ENCODE measurements around the gene STARD3. TPM values are rescaled to one million over a fixed set of nuclear protein-coding genes. Genes with fewer than 3 reads are reported as not detected.
A peak's percentile ranks its signal among the peaks of the same experiment; 100 is the strongest.

STARD3 gene
- total and polyA plus RNA-seq, 3 experiments from 2014 or later = 44.5 to 74.1 (median 71.4) TPM

- POLR2A ChIA-PET = no interaction called here
- Mint-ChIP-seq H3K36me3 (no peaks in the 10 kb centered on the region), H3K4me1 (peaks cover 27 to 50% (median 27%) of the 10 kb centered on the region in 3 donors), H3K27me3 (peaks cover 71 to 76% of the 10 kb centered on the region in 2 donors), H3K9me3 (no peaks in the 10 kb centered on the region), H3K4me3 (no peak overlapping the region), H3K27ac (no peak overlapping the region)
- CTCF ChIA-PET = interaction anchor here (1.2 kb wide), 1 partner anchor 12 kb away, joined by 3 read pairs; no protein-coding TSS in a partner anchor
- peaks cover 40% of the 10 kb centered on the region for H3K4me1 ChIP-seq (ENCODE audit: insufficient read depth, low read length)
- H3K36me3 ChIP-seq (ENCODE audit: insufficient read depth, low read length) = no peaks in the 10 kb centered on the region
- peaks cover 87% of the 10 kb centered on the region for H3K27me3 ChIP-seq (ENCODE audit: insufficient read depth, low read length, poor library complexity, severe bottlenecking)
- DNase-seq = no peak
- no peaks in the 10 kb centered on the region for H3K9me3 ChIP-seq (ENCODE audit: low read length)
- no peak overlapping the region for H3K27ac ChIP-seq (ENCODE audit: low read depth, low read length)
- H3K4me3 ChIP-seq (ENCODE audit: low read length) = no peak overlapping the region
These were observed 35.0 kb upstream of the STARD3 start for GRCh38 chr17:39601758-39602532.

- Mint-ChIP-seq H3K36me3 (no peaks in the 10 kb centered on the region), H3K27me3 (peaks cover 68 to 76% of the 10 kb centered on the region in 2 donors), H3K4me3 (no peak overlapping the region), H3K4me1 (peaks cover 22 to 49% (median 23%) of the 10 kb centered on the region in 3 donors), H3K9me3 (no peaks in the 10 kb centered on the region), H3K27ac (peak overlapping the region in 1 of 8 donors; percentile 6)
- peaks cover 46% of the 10 kb centered on the region for H3K4me1 ChIP-seq (ENCODE audit: insufficient read depth, low read length)
- no peak for DNase-seq
- ChIA-PET CTCF (no interaction called here), POLR2A (no interaction called here)
- H3K27ac ChIP-seq (ENCODE audit: low read depth, low read length) = no peak overlapping the region
- H3K36me3 ChIP-seq (ENCODE audit: insufficient read depth, low read length) = no peaks in the 10 kb centered on the region
- H3K9me3 ChIP-seq (ENCODE audit: low read length) = no peaks in the 10 kb centered on the region
- peaks cover 86% of the 10 kb centered on the region for H3K27me3 ChIP-seq (ENCODE audit: insufficient read depth, low read length, poor library complexity, severe bottlenecking)
- H3K4me3 ChIP-seq (ENCODE audit: low read length) = no peak overlapping the region
These were observed 34.2 kb upstream of the STARD3 start for GRCh38 chr17:39602533-39603303.

GRCh38 chr17:39603304-39604016 is 33.5 kb upstream of the STARD3 start:
- no peaks in the 10 kb centered on the region for H3K36me3 Mint-ChIP-seq
- ChIA-PET CTCF (interaction anchor here (1.4 kb wide), 1 partner anchor 18 kb away, joined by 4 read pairs; no protein-coding TSS in a partner anchor), POLR2A (no interaction called here)
- H3K9me3 Mint-ChIP-seq = no peaks in the 10 kb centered on the region
- H3K4me3 Mint-ChIP-seq = peak overlapping the region in 4 of 7 donors; percentile 23 to 69 (median 38)
- no peak overlapping the region for H3K27ac ChIP-seq (ENCODE audit: low read depth, low read length)
- no peak overlapping the region for H3K4me3 ChIP-seq (ENCODE audit: low read length)
- H3K9me3 ChIP-seq (ENCODE audit: low read length) = no peaks in the 10 kb centered on the region
- peaks cover 18 to 43% (median 21%) of the 10 kb centered on the region in 3 donors for H3K4me1 Mint-ChIP-seq
- H3K4me1 ChIP-seq (ENCODE audit: insufficient read depth, low read length) = peaks cover 38% of the 10 kb centered on the region
- H3K27me3 Mint-ChIP-seq = peaks cover 64 to 71% of the 10 kb centered on the region in 2 donors
- DNase-seq = no peak
- no peak overlapping the region for H3K27ac Mint-ChIP-seq
- H3K36me3 ChIP-seq (ENCODE audit: insufficient read depth, low read length) = no peaks in the 10 kb centered on the region
- H3K27me3 ChIP-seq (ENCODE audit: insufficient read depth, low read length, poor library complexity, severe bottlenecking) = peaks cover 80% of the 10 kb centered on the region

GRCh38 chr17:39604911-39605491 is 31.9 kb upstream of the STARD3 start:
- Mint-ChIP-seq H3K36me3 (no peaks in the 10 kb centered on the region), H3K27ac (peak overlapping the region in 1 of 8 donors; percentile 22), H3K4me3 (peak overlapping the region in 5 of 7 donors; percentile 38 to 81 (median 58)), H3K4me1 (peaks cover 13 to 33% (median 17%) of the 10 kb centered on the region in 3 donors), H3K27me3 (peaks cover 66 to 70% of the 10 kb centered on the region in 2 donors), H3K9me3 (no peaks in the 10 kb centered on the region)
- Histone ChIP-seq H3K9me3 (ENCODE audit: low read length) (no peaks in the 10 kb centered on the region), H3K27me3 (ENCODE audit: insufficient read depth, low read length, poor library complexity, severe bottlenecking) (peaks cover 70% of the 10 kb centered on the region), H3K4me1 (ENCODE audit: insufficient read depth, low read length) (peaks cover 30% of the 10 kb centered on the region), H3K4me3 (ENCODE audit: low read length) (no peak overlapping the region), H3K27ac (ENCODE audit: low read depth, low read length) (no peak overlapping the region), H3K36me3 (ENCODE audit: insufficient read depth, low read length) (no peaks in the 10 kb centered on the region)
- CTCF ChIA-PET = interaction anchor here (1.3 to 1.7 kb wide), 4 partner anchors 17 to 57 kb away, joined by 3 to 7 read pairs (median 4); no protein-coding TSS in a partner anchor
- POLR2A ChIA-PET = interaction anchor here (0.7 kb wide), 1 partner anchor 706 kb away, joined by 4 read pairs; no protein-coding TSS in a partner anchor
- DNase-seq = no peak

GRCh38 chr17:39605492-39606433 is 31.2 kb upstream of the STARD3 start:
- no peaks in the 10 kb centered on the region for H3K36me3 Mint-ChIP-seq
- H3K27me3 Mint-ChIP-seq = peaks cover 62 to 64% of the 10 kb centered on the region in 2 donors
- Histone ChIP-seq H3K27me3 (ENCODE audit: insufficient read depth, low read length, poor library complexity, severe bottlenecking) (peaks cover 63% of the 10 kb centered on the region), H3K4me3 (ENCODE audit: low read length) (no peak overlapping the region), H3K36me3 (ENCODE audit: insufficient read depth, low read length) (no peaks in the 10 kb centered on the region), H3K9me3 (ENCODE audit: low read length) (no peaks in the 10 kb centered on the region), H3K27ac (ENCODE audit: low read depth, low read length) (no peak overlapping the region), H3K4me1 (ENCODE audit: insufficient read depth, low read length) (peaks cover 30% of the 10 kb centered on the region)
- no peak for DNase-seq
- CTCF ChIA-PET = interaction anchor here (1.3 to 1.7 kb wide), 4 partner anchors 14 to 58 kb away, joined by 3 to 7 read pairs (median 3); no protein-coding TSS in a partner anchor
- POLR2A ChIA-PET = interaction anchor here (0.8 kb wide), 1 partner anchor 150 kb away, joined by 3 read pairs; no protein-coding TSS in a partner anchor
- peak overlapping the region in 6 of 7 donors; percentile 51 to 84 (median 56) for H3K4me3 Mint-ChIP-seq
- peaks cover 12 to 32% (median 17%) of the 10 kb centered on the region in 3 donors for H3K4me1 Mint-ChIP-seq
- H3K9me3 Mint-ChIP-seq = no peaks in the 10 kb centered on the region
- peak overlapping the region in 1 of 8 donors; percentile 22 for H3K27ac Mint-ChIP-seq

- Mint-ChIP-seq H3K4me1 (peaks cover 11 to 32% (median 17%) of the 10 kb centered on the region in 3 donors), H3K4me3 (no peak overlapping the region), H3K27ac (no peak overlapping the region), H3K27me3 (peaks cover 57 to 60% of the 10 kb centered on the region in 2 donors), H3K9me3 (peaks cover 0 to 2% (median 0%) of the 10 kb centered on the region in 5 donors), H3K36me3 (no peaks in the 10 kb centered on the region)
- Histone ChIP-seq H3K27me3 (ENCODE audit: insufficient read depth, low read length, poor library complexity, severe bottlenecking) (peaks cover 55% of the 10 kb centered on the region), H3K4me1 (ENCODE audit: insufficient read depth, low read length) (peaks cover 30% of the 10 kb centered on the region), H3K36me3 (ENCODE audit: insufficient read depth, low read length) (no peaks in the 10 kb centered on the region), H3K27ac (ENCODE audit: low read depth, low read length) (no peak overlapping the region), H3K9me3 (ENCODE audit: low read length) (no peaks in the 10 kb centered on the region), H3K4me3 (ENCODE audit: low read length) (no peak overlapping the region)
- CTCF ChIA-PET = interaction anchor here (1.2 to 1.7 kb wide), 3 partner anchors 13 to 16 kb away, joined by 3 to 7 read pairs (median 5); no protein-coding TSS in a partner anchor
- DNase-seq = no peak
- POLR2A ChIA-PET = interaction anchor here (0.8 kb wide), 1 partner anchor 150 kb away, joined by 3 read pairs; no protein-coding TSS in a partner anchor
These were observed 30.4 kb upstream of the STARD3 start for GRCh38 chr17:39606434-39607056.

Measured in CD8-positive, alpha-beta memory T cell (primary cell).